Vagina (tissue), 2 donors: ENCODE results near the gene ATP6V0A1.

ENCODE experiments used
- CTCF ChIP-seq, 3 experiments: fragments of 450-650 bp in 2 of 3; fragments of 200-600 bp in 1 of 3; sonication (generic) in 1 of 3; IDR thresholded peaks; one replicate each; pipeline ENCODE4 v1.5.1; 2017 to 2019; ENCODE audit warnings: antibody characterized with exemption in 3 of 3, mild to moderate bottlenecking in 2 of 3, moderate library complexity in 2 of 3
- POLR2A ChIP-seq, 2 donors: fragments of 450-650 bp; IDR thresholded peaks; one replicate each; pipeline ENCODE4 v1.6.1; 2017; ENCODE audit warnings: antibody characterized with exemption in 2 of 2, mild to moderate bottlenecking in 2 of 2, moderate library complexity in 2 of 2
- POLR2AphosphoS5 ChIP-seq, 2 donors: sonication (generic); formaldehyde crosslinking; IDR thresholded peaks; one replicate each; pipeline ENCODE4 v1.9.0; 2017; ENCODE audit warnings: antibody characterized with exemption in 2 of 2, mild to moderate bottlenecking in 2 of 2, low read depth in 1 of 2; ENCODE audit not compliant: insufficient read depth in 1 of 2

GRCh38 chr17:42554250-42555121, 95.8 kb downstream of the ATP6V0A1 start:
- TF ChIP-seq CTCF (IDR thresholded peaks at IDR 0.05) (peak in 1 of 3 experiments; percentile 16), POLR2A (IDR thresholded peaks at IDR 0.05) (peak in 1 of 2 donors; percentile 65), POLR2AphosphoS5 (IDR thresholded peaks at IDR 0.05; ENCODE audit: insufficient read depth in 1 of 2, low read depth in 1 of 2) (peak; percentile 64 to 94)
